HG02852 (cell line): Measurements from ENCODE around the gene OR52K1.

ENCODE experiments used
- ATAC-seq: cut with Tn5 transposase; IDR thresholded peaks from one replicate; pipeline ENCODE4 v1.9.1; 2021; ENCODE audit warnings: mild to moderate bottlenecking, moderate library complexity; ENCODE audit not compliant: unreplicated experiment

Gene OR52K1

DNA sequence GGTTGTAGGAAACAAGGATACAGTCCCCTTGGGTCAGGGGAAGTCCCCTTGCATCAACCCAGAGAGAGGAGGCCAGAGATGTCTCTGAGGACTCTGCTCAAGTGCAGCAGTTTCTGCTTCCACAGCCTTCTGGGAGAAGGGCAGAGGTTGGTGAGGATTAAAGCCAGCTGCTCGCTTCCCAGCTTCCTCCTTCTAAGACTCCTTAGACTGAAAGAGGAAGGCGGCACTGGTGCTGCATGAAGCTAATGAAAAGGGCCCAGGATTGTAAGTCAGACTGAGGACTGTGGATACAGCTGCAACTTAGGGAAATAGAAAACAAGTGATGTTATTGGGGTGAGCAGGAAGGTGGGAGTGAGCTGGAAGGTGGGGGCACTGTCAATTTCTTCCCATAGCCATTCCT lies at the start of gene OR52K1:
Gene OR52K1, plus strand, starts transcription at position 202 of the 400 bp plus-strand sequence. CDS start 6,255 bp downstream, outside the sequence.
- no peak for ATAC-seq

DNA sequence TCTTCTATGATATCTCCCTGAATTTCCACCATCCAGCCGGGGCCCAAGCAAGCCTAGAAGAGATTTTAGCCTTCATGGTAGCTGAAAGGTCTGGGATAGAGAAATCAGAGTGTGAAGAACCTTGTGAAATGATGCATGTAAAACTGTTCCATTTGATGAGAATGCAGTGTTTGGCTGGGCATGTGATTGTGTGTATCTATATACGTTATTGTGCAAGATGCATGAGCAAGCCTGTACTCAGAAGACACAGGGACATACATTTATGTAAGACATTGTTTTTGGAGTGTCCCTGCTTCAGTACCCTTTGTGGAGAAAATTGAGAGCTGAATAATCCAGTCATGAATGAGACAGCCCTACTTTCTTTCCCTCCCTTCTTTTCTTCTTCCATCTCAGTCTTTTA lies 48.6 kb upstream of the OR52K1 start:
- no peak for ATAC-seq

DNA sequence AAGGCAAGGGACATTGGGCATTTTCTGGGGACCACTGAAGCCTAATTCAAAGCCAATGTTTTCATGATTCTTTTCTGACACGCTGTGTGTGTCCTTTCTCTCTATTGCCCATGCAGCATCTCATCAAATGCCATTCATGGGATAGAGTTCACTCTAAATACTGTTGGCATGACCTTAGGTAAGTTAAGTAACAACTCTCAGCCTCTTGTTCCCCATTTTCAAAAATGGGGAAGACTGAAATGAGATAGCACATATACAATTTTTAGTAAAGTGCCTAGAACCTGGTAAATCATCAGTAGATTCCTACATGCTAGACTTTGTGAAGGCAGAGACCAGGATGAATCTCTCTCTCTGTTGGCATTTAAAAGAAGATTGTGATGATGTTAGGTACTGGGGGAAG lies 46.0 kb upstream of the OR52K1 start:
- ATAC-seq: no peak

DNA sequence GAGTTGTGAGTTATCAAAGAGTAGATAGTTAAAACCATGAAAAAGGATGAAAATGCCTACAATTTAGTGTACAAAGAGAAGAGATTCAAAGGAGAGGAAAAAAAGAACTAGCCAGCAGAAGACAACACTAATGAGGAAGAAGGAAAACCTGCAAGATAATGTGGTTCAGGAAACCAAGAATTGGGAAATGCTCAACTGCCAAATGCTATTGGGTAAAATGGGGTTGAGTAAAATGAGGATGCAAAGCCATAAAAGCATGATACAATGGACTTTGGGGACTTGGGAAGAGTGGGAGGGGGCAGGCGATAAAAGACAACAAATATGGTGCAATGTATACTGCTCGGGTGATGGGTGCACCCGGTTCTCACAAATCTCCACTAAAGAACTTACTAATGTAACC lies 40.9 kb upstream of the OR52K1 start:
- no peak for ATAC-seq

DNA sequence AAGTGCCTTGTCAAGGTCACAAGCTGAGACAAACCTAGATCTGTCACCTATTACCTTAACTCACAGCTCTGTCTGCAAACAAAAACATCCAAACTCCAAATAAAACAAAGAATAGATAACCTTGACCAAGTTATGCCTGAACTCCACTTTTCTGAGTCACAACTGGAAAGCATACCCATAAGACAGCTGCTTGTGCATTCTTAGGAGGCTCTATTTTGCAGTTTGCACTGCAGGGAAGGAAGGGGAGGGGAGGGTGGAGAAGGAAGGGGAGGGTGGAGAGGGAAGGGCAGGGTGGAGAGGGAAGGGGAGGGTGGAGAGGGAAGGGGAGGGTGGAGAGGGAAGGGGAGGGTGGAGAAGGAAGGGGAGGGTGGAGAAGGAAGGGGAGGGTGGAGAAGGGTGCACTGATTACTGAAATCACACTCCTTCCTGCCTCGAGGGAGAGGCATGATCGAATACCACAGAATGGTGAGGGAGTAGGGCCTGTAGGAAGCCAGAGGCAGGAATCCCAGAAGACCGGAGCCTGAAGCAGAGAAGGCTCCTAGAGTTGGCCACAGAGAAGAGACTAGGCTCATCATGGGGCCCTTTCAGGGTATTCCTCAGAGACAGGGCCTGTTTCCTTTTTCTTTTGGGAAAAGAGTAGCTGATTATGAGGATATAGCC lies 39.1 kb upstream of the OR52K1 start:
- ATAC-seq: no peak

DNA sequence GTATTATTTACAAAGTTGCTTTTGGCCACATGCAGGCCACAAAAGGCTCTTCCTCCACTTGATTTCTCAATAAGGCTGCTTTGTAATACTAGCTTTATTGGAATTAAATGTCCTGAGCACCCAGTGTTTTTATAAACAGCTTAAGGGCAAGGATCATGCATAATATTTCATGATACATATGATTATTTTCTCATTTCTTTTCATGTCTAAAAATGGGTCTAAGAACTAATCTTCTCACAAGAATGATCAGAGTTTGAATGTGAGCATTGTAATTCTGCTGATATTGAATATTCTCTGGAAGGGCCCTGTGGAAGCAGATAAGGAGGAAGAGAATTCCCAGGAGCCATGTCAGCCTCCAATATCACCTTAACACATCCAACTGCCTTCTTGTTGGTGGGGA lies 33.5 kb upstream of the OR52K1 start, which contains the start of gene OR52K2:
Gene OR52K2, plus strand, starts transcription at position 301 of the 400 bp plus-strand sequence. Its CDS starts 45 bp downstream, at position 346.
- no peak for ATAC-seq

DNA sequence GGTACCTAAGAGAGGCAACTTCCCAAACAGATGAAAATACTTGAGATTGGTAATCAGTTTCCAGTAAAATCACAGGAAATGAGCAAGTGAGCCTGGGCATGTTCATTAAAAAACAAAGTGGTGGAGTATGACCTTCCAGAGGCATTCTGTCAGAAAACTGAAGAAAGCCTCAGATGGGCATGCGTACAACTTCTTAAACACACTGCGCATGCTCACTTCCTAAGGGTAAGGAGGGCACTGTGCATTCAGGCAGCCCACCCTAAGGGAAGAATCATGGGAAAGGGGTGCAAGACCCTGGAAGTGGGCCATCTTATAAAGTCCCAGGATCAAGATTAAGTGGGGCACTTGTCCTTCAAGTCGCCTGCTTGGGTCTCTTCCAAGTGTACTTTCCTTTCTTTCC lies 29.3 kb upstream of the OR52K1 start:
- ATAC-seq: no peak

DNA sequence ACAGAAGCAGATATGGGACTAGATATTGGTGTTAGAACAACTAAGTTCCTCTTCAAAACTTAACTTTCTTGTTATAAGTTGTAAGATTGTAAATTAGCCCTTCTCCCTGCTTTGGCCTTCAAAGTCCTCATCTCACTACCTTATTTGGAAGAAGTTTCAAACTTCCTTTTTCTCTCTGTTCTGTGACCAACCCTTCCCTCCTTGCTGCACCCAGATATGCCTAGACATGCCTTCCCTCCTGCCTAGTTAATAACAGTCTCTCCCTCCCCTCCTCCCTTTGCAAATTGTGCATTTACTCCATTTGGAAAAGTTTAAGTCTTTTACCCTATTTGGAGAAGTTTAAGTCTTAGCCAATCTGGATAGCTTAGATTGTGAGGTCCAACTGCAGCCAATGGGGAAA lies 28.4 kb upstream of the OR52K1 start:
- no peak for ATAC-seq

DNA sequence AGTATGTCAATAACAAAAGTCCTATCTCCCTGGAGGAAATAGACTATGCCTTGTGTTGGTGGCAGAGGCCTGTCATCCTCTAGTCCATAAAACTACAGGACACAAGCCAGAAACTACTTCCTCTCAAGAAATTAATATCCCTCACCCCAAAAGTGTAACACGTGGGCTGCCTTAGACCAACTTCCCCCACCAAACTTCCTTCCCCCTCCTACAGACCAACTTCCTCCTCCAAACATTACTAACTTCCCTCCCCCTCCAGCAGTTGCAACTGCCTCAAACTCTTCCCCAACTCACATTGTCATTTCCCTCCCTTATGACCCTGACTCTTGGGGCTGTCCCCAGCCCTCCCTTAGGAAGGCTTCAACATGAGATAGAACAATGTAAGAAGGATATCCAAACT lies 27.0 kb upstream of the OR52K1 start:
- ATAC-seq: no peak

DNA sequence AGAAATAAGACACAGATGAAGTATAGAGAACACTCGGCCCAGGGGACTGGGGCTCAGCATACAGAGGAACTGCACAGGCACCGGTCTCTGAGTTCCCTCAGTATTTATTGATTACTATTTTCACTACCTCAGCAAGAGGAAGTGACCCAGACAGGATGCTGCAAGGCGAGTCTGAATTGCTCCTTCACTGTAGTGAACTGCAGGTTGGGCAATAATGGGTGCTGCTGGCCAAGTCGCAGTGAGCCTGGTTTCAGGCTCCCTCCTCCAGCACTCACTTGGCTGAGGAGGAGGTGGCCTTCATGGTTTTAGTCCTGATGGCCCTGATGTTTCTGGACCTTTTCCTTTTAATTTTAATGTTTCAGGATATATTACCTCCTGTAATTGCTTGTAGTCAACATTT lies 22.9 kb upstream of the OR52K1 start:
- ATAC-seq: no peak

DNA sequence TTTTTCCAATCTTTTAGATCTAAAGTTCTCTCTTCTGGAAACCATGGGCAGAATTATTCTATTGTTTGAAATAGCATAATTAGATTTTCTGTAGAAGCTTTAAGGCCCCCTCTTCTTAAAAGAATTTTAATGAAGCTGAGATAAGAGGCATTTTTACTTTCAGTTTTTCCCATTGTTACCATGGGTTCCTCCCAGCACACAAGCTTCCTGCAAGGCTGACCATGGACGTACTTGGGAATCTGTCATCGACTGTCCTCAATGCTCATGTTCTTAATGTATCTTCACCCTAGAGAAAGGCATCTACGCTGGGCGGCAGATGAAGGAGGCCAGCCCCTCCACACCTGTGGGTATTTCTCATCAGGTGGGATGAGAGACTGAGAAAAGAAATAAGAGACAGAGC lies 22.3 kb upstream of the OR52K1 start:
- no peak for ATAC-seq

DNA sequence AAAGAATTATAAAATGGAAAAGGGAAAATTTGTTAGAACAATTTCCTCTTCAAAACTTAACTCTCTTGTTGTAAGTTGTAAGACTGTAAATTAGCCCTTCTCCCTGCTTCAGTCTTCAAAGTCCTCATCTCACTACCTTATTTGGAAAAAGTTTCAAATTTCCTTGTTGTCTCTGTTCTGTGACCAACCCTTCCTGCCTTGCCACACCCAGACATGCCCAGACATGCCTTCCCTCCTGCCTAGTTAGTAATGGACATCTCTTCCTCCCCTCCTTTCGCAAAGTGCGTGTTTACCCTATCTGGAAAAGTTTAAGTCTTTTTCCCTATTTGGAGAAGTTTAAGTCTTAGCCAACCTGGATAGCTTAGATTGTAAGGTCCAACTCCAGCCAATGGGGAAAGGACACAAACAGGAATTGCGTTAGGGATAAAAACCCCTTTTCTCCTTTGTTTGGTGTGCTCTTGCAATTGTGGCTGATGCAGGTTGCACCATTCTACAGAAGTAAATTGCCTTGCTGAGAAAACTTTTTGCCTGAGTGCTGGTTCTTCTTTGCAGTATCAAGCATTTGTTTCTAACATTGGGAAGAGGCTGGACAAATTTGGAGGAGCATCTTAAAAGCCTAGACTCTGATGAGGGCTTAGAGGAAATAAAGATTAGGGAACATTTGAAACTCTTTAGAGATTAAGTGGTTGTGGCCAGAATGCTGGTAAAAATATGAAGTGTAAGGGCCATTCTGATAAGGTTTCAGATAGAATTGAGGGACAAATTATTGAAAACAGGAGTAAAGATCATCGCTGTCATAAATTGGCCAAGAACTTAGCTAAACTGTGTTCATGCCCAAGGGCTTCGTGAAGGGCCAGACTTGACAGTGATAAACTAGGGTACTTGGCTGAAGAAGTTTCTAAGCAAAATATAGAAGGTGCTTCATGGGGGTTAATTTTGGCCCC lies 18.0 kb upstream of the OR52K1 start:
- ATAC-seq: no peak

DNA sequence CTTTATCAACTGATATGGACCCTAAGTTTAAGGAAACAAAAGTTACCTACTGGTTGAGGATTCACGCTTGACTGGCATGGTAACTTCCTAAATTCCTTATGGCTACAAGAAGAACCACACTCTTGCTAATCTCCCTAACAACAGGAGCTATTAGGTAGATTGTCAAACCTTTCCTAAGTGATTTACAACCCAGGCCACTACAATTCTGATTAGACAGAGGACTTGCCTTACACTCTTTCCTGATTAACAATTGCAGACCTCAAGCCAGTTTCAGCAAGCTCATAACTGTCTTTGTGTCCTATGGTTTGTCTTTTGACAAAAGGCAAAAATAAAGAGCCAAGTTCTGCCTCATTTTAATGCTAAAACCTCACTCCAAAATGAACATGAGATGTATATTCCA lies 17.0 kb upstream of the OR52K1 start:
- ATAC-seq: no peak

DNA sequence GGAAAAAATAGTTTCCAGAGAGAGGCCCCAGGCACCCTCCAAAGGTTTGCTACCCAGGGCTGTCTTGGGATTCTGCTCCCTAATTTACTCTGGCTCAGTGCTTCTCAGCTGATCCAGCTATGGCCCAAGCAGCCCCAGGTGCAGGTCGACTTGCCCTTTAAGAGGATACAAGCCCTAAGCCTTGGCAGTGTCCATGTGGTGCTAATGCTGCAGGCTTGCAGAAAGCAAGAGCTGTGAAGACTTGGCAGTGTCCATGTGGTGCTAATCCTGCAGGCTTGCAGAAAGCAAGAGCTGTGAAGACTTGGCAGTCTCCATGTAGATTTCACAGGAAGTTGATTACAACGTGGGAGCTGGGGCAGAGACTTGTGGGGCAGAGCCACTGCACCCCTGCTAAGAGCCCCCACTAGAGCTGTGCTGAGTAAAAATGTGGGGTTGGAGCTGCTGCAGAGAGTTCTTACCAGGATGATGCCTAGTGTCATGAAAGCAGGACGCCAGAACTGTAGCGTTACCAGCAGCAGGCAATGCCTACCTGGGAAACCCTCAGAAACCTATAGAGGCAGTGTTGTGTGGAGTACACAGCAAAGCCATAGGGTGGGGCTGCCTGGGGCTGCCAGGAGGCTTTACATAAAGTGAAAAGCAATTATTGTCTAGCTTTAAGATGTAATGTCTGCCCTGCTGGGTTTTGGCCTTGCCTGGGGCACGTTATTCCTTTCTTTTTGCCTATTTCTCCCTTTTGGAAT lies 16.1 kb upstream of the OR52K1 start:
- ATAC-seq: no peak

DNA sequence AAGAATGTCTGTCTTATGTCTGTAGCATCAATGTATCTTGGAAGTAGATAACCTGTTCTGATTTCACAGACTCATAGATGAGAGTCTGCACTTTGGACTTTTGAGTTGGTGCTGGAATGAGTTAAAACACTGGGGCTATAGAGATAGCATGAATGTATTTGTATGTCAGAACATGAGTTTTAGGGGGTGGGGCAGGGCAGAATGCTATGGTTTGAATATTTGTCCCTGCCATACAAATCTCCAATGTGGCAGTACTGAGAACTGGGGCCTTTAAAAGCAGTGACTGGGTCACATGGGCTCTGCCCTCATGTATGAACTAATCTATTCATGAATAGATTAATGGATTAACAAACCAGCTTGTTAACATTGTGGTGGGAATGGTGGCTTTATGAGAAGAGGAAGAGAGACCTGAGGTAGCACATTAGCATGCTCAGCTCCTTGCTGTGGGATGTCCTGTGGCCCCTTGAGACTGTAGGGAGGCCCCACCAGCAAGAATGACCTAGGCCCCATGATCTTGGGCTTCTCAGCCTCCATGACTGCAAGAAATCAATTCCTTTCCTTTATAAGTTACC lies 15.5 kb upstream of the OR52K1 start:
- no peak for ATAC-seq

DNA sequence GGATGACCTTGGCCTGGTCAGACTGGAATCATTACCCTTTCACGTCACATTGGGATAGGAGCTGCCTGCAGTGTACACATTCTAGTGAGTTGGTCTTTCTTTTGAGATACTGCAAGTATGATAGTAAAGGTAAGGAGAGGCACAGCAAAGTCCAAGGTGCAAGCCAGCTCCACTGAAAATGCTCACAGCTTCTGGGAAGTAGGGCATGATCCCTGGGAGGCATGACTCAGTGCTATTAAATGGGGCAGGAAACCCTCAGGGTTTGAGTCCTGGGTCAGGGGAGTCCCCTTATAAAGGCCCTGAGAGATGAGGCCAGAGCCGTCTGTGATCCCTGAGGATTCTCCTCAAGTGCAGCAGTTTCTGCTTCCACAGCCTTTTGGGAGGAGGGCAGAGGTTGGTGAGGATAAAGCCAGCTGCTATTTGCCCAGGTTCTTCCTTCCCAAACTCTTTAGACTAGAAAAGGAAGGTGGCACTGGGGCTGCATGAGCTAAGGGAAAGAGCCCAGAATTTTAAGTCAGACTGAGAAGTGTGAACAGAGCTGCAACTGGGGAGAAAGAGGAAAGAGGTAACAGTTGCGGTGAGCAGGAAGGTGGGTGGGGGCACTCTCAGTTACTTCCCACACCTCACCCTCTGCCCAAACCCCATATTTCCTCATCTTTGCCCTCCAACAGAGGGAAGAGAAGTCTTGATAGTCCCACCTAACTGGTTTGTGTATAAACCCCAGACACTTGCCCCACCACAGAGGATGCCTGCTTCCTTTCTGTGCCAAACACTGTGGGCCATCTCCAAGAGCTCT lies 14.4 kb upstream of the OR52K1 start:
- no peak for ATAC-seq

DNA sequence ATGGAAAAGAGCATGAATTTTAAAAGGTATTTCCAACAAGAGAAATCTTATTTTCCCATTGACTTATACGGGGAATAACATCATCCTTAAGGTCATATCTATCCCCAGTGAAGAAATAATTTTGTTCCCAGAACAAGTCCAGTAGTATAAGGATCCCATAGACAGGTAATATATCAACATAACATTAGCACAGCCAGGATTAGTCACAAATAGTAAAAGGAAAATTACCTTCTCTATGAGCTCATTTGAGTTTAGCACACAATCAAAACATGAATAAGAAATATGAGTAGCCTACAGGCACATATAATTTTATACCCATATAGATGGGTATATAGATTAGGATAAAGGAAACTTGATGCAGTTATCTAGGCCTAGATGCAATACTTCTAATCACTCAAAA lies 2.8 kb upstream of the OR52K1 start:
- no peak for ATAC-seq

DNA sequence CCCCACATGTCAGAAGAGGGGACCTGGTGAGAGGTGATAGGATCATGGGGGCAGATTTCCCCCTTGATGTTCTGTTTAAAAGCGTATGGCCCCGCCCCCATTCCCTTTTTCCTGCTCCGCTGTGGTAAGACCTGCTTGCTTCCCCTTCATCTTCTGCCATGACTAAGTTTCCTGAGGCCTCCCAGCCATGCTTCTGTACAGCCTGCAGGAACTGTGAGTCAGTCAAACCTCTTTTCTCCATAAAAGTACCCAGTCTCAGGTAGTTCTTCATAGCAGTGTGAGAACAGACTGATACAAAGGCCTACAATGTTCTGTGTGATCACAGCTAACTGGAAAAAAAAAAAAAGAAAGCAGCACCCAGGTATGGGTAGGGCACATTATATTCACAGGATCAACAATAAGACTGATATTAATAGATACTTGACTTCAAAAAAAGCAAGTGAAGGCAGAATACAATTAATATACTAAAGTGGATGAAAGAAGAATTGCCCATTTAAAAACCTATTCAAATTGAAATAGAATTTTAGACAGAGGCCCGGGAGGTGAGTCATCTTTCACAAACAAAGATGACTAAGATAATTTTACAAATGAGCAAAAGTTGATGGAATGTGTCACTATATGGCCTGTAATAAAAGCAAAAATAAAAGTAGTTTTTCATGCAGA lies 1.7 kb upstream of the OR52K1 start:
- ATAC-seq: no peak

DNA sequence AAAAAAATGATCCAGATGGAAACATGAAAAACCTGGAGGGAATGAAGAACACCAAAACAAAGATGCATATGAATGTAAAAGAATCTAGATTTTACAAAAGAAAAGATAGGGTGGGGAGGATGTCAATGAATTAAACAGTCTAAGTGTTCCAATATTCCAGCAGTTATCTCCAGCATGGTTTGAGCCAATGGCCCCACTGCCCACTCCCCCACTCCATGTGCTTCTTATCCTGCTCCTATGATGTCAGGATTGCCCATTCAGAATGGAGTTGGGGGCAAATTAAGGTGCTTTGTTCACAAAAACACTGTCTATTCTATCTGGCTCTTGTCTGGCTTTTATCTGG lies 1.2 kb upstream of the OR52K1 start:
- no peak for ATAC-seq

DNA sequence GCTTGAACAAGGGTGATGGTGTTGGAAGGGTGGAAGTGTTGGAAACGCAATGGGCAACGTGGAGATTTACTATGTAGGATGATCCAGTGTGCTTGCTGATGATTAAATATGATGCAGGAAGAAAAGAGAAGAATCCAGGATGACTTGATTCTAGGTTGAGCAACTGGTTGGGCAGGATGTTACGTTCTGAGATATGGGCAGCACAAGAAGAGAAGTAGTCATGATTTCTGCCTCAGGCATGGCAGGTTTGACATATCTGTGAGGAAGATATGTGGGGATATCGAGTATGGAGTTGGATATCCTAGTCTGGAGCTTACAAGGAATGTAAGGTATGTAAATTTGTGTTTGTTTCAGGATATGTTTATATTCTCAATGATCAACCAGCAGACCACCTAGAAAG lies 1.9 kb downstream of the OR52K1 start:
- ATAC-seq: no peak
